ENCODE measurements around the gene FNDC8. TPM values are rescaled to one million over a fixed set of nuclear protein-coding genes. Genes with fewer than 3 reads are reported as not detected.

FNDC8 gene
- under 1 TPM in 2 of 3 donors, not detected in 1; 0.10 to 0.39 TPM for polyA plus RNA-seq (ENCODE audit: insufficient read length in 3 of 3)

- DNase-seq (ENCODE audit: low read depth in 3 of 3, low spot score in 2 of 3): no peak
These were observed at the start of gene FNDC8 for GRCh38 chr17:35121315-35121714. Gene FNDC8, plus strand, starts transcription at chr17:35121615. Its CDS starts 79 bp downstream, at chr17:35121694.

- DNase-seq (ENCODE audit: low read depth in 3 of 3, low spot score in 2 of 3): no peak
These were observed 48.1 kb upstream of the FNDC8 start for GRCh38 chr17:35073183-35073790.

GRCh38 chr17:35073991-35074627 lies 47.3 kb upstream of the FNDC8 start:
- DNase-seq (ENCODE audit: low read depth in 3 of 3, low spot score in 2 of 3): no peak

GRCh38 chr17:35074711-35075707 lies 46.4 kb upstream of the FNDC8 start:
- no peak for DNase-seq (ENCODE audit: low read depth in 3 of 3, low spot score in 2 of 3)

- no peak for DNase-seq (ENCODE audit: low read depth in 3 of 3, low spot score in 2 of 3)
These were observed 44.5 kb upstream of the FNDC8 start for GRCh38 chr17:35076874-35077273.

- DNase-seq (ENCODE audit: low read depth in 3 of 3, low spot score in 2 of 3): no peak
These were observed 41.6 kb upstream of the FNDC8 start for GRCh38 chr17:35079547-35080423.

- DNase-seq (ENCODE audit: low read depth in 3 of 3, low spot score in 2 of 3): no peak
These were observed 40.9 kb upstream of the FNDC8 start for GRCh38 chr17:35080536-35080935.

GRCh38 chr17:35081638-35082037 lies 39.8 kb upstream of the FNDC8 start:
- no peak for DNase-seq (ENCODE audit: low read depth in 3 of 3, low spot score in 2 of 3)

- DNase-seq (ENCODE audit: low read depth in 3 of 3, low spot score in 2 of 3): no peak
These were observed 39.2 kb upstream of the FNDC8 start for GRCh38 chr17:35082073-35082657.

GRCh38 chr17:35083071-35083470 lies 38.3 kb upstream of the FNDC8 start:
- DNase-seq (ENCODE audit: low read depth in 3 of 3, low spot score in 2 of 3): no peak

GRCh38 chr17:35084987-35085386 lies 36.4 kb upstream of the FNDC8 start:
- no peak for DNase-seq (ENCODE audit: low read depth in 3 of 3, low spot score in 2 of 3)

GRCh38 chr17:35086164-35086563 lies 35.3 kb upstream of the FNDC8 start:
- no peak for DNase-seq (ENCODE audit: low read depth in 3 of 3, low spot score in 2 of 3)

- DNase-seq (ENCODE audit: low read depth in 3 of 3, low spot score in 2 of 3): no peak
These were observed 34.4 kb upstream of the FNDC8 start for GRCh38 chr17:35086931-35087573.

GRCh38 chr17:35087731-35088355 lies 33.6 kb upstream of the FNDC8 start:
- no peak for DNase-seq (ENCODE audit: low read depth in 3 of 3, low spot score in 2 of 3)

- peak in 1 of 3 donors; percentile 27 for DNase-seq (ENCODE audit: low read depth in 3 of 3, low spot score in 2 of 3)
These were observed 33.0 kb upstream of the FNDC8 start for GRCh38 chr17:35088356-35088880.

- DNase-seq (ENCODE audit: low read depth in 3 of 3, low spot score in 2 of 3): peak in 2 of 3 donors; percentile 53 to 65
These were observed 32.4 kb upstream of the FNDC8 start for GRCh38 chr17:35088881-35089585.

- DNase-seq (ENCODE audit: low read depth in 3 of 3, low spot score in 2 of 3): peak in 1 of 3 donors; percentile 9
These were observed 31.7 kb upstream of the FNDC8 start for GRCh38 chr17:35089586-35090296.

Measured in right renal cortex interstitium (tissue), 3 donors.